Activated CD4-positive, alpha-beta T cell treated with anti-CD3 and anti-CD28 coated beads, Interleukin-2, amount 50 U/mL, for 24 hours (primary cell): ENCODE results near the gene NCF2.

Source experiments
- DNase-seq, 2 donors: peaks; one replicate each; pipeline ENCODE4 v3.0.0-alpha.2; 2020; ENCODE audit warnings: low read depth in 1 of 2, low spot score in 1 of 2

The NCF2 gene

GRCh38 chr1:183585038-183585437, 5.2 kb downstream of the NCF2 start:
- no peak for DNase-seq

- no peak for DNase-seq
These were observed 6.1 kb downstream of the NCF2 start for GRCh38 chr1:183584147-183584546.

- DNase-seq: no peak
These were observed 6.8 kb downstream of the NCF2 start for GRCh38 chr1:183583466-183583865.

- DNase-seq: no peak
These were observed 8.1 kb downstream of the NCF2 start for GRCh38 chr1:183582021-183582713.

GRCh38 chr1:183580281-183580682, 10.0 kb downstream of the NCF2 start:
- DNase-seq: no peak

GRCh38 chr1:183578856-183579255, 11.4 kb downstream of the NCF2 start:
- no peak for DNase-seq

GRCh38 chr1:183577897-183578465, 12.3 kb downstream of the NCF2 start:
- no peak for DNase-seq

- DNase-seq: no peak
These were observed 13.7 kb downstream of the NCF2 start for GRCh38 chr1:183576537-183576936.

GRCh38 chr1:183575606-183576005, 14.7 kb downstream of the NCF2 start:
- no peak for DNase-seq

GRCh38 chr1:183572721-183573120, 17.5 kb downstream of the NCF2 start:
- DNase-seq: no peak

GRCh38 chr1:183571678-183572268, 18.5 kb downstream of the NCF2 start:
- no peak for DNase-seq

- DNase-seq: no peak
These were observed 19.8 kb downstream of the NCF2 start for GRCh38 chr1:183570451-183570850.

- DNase-seq: no peak
These were observed 20.5 kb downstream of the NCF2 start for GRCh38 chr1:183569801-183570200.

- DNase-seq: no peak
These were observed 21.1 kb downstream of the NCF2 start for GRCh38 chr1:183569141-183569540.

- DNase-seq: no peak
These were observed 21.9 kb downstream of the NCF2 start for GRCh38 chr1:183568176-183569021.

- no peak for DNase-seq
These were observed 22.7 kb downstream of the NCF2 start for GRCh38 chr1:183567584-183567983.

- no peak for DNase-seq
These were observed 24.2 kb downstream of the NCF2 start for GRCh38 chr1:183566026-183566425.

GRCh38 chr1:183565261-183565660, 25.0 kb downstream of the NCF2 start:
- no peak for DNase-seq

GRCh38 chr1:183562701-183563100, 27.6 kb downstream of the NCF2 start:
- DNase-seq: no peak

- no peak for DNase-seq
These were observed 31.2 kb downstream of the NCF2 start for GRCh38 chr1:183559061-183559460.

GRCh38 chr1:183554577-183554976, 35.7 kb downstream of the NCF2 start:
- DNase-seq: no peak

- DNase-seq: no peak
These were observed 36.5 kb downstream of the NCF2 start for GRCh38 chr1:183553764-183554163.
